RPMI7951 (cell line): ENCODE measurements around the gene LMO7. TPM values are rescaled to one million over a fixed set of nuclear protein-coding genes. Genes with fewer than 3 reads are reported as not detected.
A peak's percentile ranks its signal among the peaks of the same experiment; 100 is the strongest.

Experiments
- DNase-seq: peaks from one replicate; pipeline ENCODE4 v3.0.0-alpha.2; 2012; ENCODE audit warnings: low read depth
- total RNA-seq: library from RNA; depleted of rRNA; stranded (reverse); fragments of >200 nt; shearing (Covaris generic); gene quantifications from 2 replicates; pipeline ENCODE4 v1.2.3, GENCODE V29; 2014; rRNA removed

LMO7 gene
- total RNA-seq, 1 experiment from 2014 or later = 92.4 TPM

DNA sequence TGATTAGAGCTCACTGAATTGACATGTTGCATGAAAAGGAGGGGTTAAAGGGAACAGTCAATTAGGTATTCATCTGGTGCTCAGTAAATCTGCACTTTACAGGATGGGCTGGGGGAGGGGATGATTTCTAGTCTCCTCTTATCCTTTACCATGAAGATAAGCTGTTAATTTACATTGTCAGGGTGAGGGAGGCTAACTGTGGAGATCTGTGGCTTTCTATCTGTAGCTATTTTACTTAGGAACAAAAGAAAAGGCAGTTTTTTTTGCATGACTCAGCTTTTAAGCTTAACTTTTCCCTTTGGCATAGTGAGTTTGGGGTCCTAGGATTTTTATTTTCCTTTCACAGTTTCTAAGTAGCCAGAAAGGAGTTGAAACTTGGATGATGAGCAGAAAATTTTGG, 253.3 kb downstream of the LMO7 start:
- DNase-seq = no peak

DNA sequence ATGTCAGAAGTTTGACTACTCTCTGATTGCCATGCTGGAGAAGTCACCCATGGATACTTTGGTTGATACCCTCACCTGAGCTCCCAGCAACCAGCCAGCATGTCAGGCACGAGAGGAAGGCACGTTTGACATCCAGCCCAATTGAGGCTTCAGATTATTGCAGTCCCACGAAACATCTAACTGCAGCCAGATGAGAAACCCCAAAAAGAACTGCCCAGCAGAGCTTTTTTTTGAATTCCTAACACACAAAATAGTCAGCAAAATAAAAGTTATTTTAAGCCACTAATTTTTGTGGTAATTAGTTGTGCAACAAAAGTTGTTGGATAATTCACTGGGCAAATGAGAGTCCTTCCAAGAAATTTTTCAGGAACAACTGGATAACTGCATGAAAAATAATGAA, 259.0 kb downstream of the LMO7 start:
- no peak for DNase-seq

DNA sequence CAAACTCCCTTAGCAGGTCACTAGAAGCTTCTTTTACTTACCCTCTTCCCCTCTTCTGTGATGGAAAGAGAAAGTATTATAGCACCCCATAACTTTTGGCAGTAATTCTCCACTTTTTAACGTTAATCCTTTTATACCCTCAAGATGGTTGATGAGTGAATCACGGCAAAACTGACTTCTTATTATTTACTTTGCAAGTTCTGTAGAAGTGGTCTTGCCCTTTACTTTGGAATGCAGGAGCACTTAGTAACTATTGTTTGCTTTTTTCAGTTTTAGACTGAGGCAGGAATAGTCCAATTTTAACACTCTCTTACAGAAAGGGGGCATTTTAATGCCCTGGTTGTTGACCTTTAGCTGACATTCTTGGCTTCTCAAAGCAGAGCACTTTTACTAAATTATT, 260.1 kb downstream of the LMO7 start:
- DNase-seq = no peak

DNA sequence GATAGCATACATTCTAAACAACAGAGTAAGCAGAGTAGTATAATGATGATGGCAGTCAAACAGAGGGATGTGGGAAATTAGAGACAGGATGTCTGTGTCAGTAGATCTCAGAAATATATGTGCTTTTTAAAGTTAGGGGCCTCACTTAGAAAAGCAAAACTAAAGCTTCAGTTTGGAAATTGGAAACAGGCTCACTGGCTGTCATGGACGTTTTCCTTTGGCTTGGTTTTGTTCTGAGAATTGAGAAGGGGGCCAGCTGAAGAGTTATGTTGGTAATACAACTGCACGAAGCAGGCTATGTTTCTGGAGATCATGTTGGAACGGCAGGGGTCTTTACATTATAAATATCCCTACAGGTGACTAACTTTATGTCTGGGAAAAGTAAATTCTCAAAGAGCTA, 261.3 kb downstream of the LMO7 start:
- DNase-seq = no peak

DNA sequence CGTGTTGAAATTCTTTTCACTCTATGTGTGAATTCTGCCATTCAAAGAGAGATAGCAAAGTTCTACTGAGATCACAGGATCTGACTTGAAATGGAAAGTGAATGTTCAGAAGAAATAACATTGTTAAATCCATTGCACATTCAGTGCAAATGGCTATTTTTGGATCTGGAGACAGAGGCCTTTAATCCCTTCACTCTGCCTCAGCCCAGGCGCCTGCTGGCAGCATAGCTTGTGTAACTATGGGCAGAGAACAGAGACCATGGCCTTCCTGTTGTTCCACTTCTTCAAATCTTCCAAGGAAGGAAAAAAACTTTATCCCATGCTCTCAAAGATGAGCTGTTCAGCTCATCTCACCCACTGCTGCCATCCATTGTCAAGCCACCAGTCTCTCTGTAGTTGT, 265.4 kb downstream of the LMO7 start:
- DNase-seq = no peak

DNA sequence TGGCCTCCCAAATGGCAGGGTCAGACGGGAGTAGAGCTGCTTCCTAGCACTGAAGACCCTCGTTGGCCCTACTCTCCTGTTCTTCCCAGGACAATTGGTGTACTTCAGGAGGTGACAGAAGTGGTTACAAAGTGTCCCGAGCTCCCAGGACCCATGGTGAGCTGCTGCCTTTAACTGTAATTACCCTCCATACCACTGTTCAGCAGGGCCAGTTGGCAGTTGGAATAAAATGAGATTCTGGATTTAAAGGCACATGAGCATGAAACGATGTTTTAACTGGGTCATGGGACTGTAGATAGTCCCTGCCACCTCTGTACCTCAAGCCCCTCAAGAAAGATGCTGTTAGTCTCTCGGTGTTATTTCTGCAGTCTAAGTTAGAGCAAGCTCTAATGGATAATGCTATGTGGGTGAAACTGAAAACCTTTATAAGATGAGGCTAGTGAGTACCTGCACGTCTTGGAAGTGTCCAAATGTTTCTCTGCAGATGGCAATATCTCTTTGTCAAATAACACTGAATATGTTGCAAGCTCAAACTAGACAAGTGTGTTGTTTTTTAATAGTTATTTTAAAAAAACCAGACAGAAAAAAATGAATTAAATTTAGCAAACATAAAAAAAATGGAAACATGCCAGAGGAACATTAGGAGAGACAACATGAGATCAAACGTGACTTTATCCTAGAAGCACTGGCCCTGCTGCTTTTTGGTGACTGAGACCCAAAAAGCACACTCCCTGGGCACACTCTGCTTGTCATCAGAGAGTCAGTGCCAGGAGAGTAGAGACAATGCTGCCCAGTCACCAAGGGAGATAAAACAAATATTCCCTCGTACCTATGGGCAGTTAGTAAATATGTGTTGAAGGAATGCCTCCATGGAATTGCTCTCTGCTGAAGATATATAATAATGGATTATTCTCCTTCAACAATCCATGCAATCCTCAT, 266.3 kb downstream of the LMO7 start:
- no peak for DNase-seq

DNA sequence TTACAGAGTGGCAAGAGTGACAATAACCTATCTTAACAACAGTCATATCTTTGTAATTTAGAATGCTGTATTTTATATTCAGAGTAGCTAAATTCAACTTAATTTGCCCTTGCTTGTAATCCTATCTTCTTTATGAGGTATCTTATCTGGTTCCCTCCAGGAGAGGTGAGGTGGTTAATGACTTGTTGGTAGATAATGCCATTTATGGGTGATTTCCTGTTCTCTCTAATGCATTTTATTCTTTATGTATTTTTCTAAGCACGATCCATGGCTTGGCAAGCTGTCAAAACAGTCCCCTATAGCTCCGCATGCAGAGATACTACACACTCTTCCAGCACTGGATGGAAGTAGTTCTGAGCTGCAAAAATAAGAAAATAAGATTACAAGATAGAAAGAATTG, 267.9 kb downstream of the LMO7 start:
- DNase-seq = no peak

DNA sequence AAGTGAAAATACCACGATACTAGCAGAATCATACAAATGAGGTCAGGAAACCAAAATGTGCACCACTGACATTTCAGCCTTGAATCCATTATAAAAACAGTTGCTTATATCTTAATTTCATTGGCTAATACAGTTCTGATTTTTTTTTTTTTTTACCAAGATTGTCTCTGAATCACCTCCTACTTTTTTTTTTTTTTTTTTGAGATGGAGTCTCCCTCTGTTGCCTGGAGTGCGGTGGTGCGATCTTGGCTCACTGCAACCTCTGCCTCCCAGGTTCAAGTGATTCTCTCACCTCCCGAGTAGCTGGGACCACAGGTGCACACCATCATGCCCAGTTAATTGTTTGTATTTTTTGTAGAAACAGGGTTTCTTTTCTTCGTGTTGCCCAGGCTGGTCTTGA, 270.2 kb downstream of the LMO7 start:
- DNase-seq = no peak

DNA sequence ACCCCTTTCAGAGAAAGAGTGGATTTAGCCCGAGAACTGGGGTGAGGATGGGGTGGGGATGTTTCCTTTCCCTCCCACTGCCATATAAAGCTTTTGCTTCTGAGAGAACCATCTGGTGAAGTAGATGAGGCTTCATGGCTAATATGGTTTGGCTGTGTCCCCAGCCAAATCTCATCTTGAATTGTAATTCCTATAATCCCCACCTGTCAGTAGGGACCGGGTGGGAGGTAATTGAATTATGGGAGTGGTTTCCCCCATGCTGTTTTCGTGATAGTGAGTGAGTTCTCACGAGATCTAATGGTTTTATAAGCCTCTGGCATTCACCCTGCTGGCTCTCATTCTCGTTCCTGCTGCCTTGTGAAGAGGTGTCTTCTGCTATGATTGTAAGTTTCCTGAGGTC, 270.9 kb downstream of the LMO7 start:
- DNase-seq = no peak

DNA sequence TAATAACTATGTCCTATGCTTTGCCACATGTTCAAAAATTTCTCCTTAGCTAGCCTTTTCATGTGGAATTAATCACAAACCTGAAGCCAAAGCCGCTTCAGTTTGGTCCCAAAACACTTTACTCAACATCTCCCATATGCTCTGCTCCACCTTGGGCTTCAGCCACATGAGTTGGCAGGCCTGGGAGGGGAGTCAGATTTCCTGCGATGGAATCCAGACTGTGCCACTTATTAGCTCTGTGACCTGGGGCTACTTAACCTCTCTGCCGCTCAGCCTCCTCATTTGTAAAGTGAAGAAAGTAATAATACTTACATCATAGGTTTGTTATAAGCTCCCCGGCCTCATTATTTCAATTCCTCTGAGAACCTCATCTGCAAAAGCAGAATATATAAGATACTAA, 272.0 kb downstream of the LMO7 start:
- peak; percentile 2 for DNase-seq

Other genes starting within 250 kb of the LMO7 start
- gene TBC1D4, start 154.2 kb upstream of the LMO7 start, total RNA-seq = 12.2 and 16.7 TPM in 2 replicates
- gene COMMD6, start 98.5 kb upstream of the LMO7 start, total RNA-seq = 85.5 and 101 TPM in 2 replicates
- 56.6 and 60.4 TPM in 2 replicates for gene UCHL3, start 86.5 kb upstream of the LMO7 start, total RNA-seq